Adipocyte (in vitro differentiated cells): ENCODE measurements around the gene GBF1.

Experiments
- DNase-seq: peaks from one replicate; pipeline ENCODE4 v3.0.0-alpha.2; 2015; ENCODE audit warnings: low read depth
- H3K27me3 ChIP-seq: replicated peaks from 2 replicates; pipeline ENCODE4 v1.7.0; 2013; ENCODE audit warnings: mild to moderate bottlenecking, low read length, moderate library complexity; ENCODE audit not compliant: control insufficient read depth, insufficient read depth
- H3K36me3 ChIP-seq: 2 replicates; pipeline ENCODE4 v1.7.0; 2013; ENCODE audit warnings: low read length, mild to moderate bottlenecking, moderate library complexity; ENCODE audit not compliant: control insufficient read depth, insufficient read depth, severe bottlenecking
- H3K4me1 ChIP-seq: 2 replicates; pipeline ENCODE4 v1.7.0; 2013; ENCODE audit warnings: mild to moderate bottlenecking, low read length, moderate library complexity; ENCODE audit not compliant: control insufficient read depth, insufficient read depth
- H3K4me3 ChIP-seq: 2 replicates; pipeline ENCODE4 v1.7.0; 2013; ENCODE audit warnings: mild to moderate bottlenecking, low read length, moderate library complexity
- H3K9ac ChIP-seq: 2 replicates; pipeline ENCODE4 v1.7.0; 2013; ENCODE audit warnings: mild to moderate bottlenecking, low read length, moderate library complexity
- H3K9me3 ChIP-seq: 2 replicates; pipeline ENCODE4 v1.7.0; 2013; ENCODE audit warnings: mild to moderate bottlenecking, low read length, moderate library complexity; ENCODE audit not compliant: control insufficient read depth

Gene GBF1

DNA sequence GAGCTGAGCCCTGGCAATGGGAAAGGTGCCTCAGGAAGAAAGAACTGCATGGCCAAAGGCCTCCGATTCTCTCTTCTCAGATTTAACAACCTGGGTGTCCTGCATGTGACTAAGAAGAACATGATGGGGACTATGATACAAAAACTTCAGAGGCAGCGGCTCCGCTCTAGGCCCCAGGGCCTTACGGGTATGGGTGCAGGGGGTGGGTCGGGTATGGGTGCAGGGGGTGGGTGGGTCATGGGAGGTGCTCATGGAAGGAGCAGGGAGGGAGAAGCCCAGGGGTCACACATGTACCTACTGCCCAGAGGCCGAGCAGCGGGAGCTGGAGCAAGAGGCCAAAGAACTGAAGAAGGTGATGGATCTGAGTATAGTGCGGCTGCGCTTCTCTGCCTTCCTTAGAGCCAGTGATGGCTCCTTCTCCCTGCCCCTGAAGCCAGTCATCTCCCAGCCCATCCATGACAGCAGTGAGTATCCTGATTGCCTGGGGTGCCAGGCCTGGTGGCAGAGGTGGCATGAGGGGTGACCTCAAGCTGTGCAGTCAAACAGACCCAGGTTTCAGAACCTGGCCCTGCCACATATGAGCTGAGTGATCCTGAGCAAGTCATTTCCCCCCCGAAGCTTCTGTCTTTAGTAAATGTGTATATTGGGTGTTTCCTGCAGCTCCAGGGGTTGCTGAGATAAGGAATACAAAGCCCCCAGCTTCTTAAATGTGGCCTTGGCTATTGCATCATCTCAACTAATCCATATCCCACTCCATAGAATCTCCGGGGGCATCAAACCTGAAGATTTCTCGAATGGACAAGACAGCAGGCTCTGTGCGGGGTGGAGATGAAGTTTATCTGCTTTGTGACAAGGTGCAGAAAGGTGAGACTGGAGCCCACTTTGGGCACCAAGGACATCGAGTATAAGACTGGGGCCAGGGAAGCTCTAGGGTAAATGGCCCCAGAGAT is 152.2 kb downstream of the GBF1 start:
- Histone ChIP-seq H3K36me3 (peaks cover 24% of the 10 kb centered on the region), H3K9me3 (no peaks in the 10 kb centered on the region), H3K9ac (no peak overlapping the region), H3K27me3 (no peaks in the 10 kb centered on the region), H3K4me1 (peaks cover 29% of the 10 kb centered on the region), H3K4me3 (no peak overlapping the region)
- no peak for DNase-seq

DNA sequence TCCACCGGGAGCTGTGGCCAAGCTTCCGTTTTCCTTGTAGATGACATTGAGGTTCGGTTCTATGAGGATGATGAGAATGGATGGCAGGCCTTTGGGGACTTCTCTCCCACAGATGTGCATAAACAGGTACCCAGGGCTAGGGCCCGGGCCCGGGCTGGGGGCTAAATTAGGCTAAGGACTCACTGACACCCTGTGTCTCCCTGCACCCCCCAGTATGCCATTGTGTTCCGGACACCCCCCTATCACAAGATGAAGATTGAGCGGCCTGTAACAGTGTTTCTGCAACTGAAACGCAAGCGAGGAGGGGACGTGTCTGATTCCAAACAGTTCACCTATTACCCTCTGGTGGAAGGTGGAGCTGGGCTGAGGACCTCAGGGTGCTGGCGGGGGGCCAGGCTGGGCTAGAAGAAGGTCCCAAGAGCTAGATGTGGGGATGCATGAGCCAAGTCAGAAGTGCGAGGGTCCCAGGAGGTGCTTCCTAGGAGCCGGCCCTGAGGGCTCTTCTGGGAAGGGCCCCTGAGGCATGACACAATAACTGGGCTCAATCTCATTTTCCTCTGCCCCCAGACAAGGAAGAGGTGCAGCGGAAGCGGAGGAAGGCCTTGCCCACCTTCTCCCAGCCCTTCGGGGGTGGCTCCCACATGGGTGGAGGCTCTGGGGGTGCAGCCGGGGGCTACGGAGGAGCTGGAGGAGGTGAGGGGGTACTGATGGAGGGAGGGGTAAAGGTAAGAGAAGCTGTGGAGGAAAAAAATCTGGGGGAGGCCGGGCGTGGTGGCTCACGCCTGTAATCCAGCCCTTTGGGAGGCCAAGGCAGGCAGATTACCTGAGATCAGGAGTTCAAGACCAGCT is 153.1 kb downstream of the GBF1 start:
- Histone ChIP-seq H3K4me1 (peaks cover 28% of the 10 kb centered on the region), H3K27me3 (no peaks in the 10 kb centered on the region), H3K9me3 (no peaks in the 10 kb centered on the region), H3K4me3 (peak overlapping the region; percentile 73), H3K9ac (peak overlapping the region; percentile 83), H3K36me3 (peaks cover 24% of the 10 kb centered on the region)
- DNase-seq: no peak

DNA sequence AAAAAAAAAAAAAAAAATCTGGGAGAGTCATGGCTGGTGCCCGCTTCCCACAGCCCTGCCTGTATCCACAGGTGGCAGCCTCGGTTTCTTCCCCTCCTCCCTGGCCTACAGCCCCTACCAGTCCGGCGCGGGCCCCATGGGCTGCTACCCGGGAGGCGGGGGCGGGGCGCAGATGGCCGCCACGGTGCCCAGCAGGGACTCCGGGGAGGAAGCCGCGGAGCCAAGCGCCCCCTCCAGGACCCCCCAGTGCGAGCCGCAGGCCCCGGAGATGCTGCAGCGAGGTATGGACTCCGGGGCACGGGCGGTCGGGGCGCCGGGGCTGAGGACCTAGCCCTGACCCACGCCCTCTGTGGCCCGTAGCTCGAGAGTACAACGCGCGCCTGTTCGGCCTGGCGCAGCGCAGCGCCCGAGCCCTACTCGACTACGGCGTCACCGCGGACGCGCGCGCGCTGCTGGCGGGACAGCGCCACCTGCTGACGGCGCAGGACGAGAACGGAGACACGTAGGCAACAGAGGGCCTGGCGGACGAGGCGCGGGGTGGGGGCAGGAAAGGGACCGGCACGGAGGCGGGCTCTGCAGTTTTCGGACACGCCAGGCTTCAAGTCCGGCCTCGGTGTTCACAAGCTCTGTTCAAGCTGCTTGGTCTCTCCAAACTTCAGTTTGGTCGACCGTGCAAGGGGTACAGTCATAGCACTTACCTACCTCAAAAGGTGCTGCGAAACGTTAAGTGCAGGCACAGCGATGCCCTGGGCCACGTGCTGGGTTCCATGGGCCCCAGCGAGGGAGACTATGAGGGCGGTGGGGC is 154.1 kb downstream of the GBF1 start:
- peaks cover 24% of the 10 kb centered on the region for H3K36me3 ChIP-seq
- peak; percentile 94 for DNase-seq
- peak overlapping the region; percentile 73 for H3K4me3 ChIP-seq
- H3K4me1 ChIP-seq: peaks cover 24% of the 10 kb centered on the region
- peak overlapping the region; percentile 83 for H3K9ac ChIP-seq
- H3K9me3 ChIP-seq: no peaks in the 10 kb centered on the region
- H3K27me3 ChIP-seq: no peaks in the 10 kb centered on the region

DNA sequence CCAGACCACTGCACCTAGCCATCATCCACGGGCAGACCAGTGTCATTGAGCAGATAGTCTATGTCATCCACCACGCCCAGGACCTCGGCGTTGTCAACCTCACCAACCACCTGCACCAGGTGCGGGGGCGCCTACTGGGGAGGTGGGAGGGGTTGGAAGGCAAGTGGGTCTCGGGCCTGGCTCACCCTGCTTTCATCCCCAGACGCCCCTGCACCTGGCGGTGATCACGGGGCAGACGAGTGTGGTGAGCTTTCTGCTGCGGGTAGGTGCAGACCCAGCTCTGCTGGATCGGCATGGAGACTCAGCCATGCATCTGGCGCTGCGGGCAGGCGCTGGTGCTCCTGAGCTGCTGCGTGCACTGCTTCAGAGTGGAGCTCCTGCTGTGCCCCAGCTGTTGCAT is 154.7 kb downstream of the GBF1 start:
- peaks cover 20% of the 10 kb centered on the region for H3K4me1 ChIP-seq

DNA sequence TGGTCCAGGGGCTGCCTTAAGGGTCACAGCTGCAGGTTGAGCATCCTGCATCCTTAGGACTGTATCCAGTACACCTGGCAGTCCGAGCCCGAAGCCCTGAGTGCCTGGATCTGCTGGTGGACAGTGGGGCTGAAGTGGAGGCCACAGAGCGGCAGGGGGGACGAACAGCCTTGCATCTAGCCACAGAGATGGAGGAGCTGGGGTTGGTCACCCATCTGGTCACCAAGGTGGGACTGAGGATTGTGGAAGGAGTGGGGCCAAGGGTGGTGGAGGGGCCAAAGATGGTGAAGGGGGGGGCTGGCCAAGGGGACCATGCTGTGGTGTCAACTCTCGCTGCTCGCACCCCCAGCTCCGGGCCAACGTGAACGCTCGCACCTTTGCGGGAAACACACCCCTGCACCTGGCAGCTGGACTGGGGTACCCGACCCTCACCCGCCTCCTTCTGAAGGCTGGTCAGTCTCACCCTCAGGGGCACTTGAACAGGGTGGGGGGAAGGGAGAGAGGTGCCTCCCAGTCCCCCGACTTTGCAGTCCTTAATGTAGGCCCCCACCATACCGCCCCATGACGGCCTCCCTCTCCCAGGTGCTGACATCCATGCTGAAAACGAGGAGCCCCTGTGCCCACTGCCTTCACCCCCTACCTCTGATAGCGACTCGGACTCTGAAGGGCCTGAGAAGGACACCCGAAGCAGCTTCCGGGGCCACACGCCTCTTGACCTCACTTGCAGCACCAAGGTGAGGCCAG is 155.4 kb downstream of the GBF1 start:
- Histone ChIP-seq H3K4me3 (no peak overlapping the region), H3K9ac (no peak overlapping the region), H3K4me1 (peaks cover 20% of the 10 kb centered on the region), H3K9me3 (no peaks in the 10 kb centered on the region), H3K36me3 (peaks cover 24% of the 10 kb centered on the region), H3K27me3 (no peaks in the 10 kb centered on the region)
- DNase-seq: no peak

More for the DNA sequence above, 154.7 kb downstream of the GBF1 start:
- Histone ChIP-seq H3K9ac (peak overlapping the region; percentile 83), H3K9me3 (no peaks in the 10 kb centered on the region), H3K36me3 (peaks cover 24% of the 10 kb centered on the region), H3K27me3 (no peaks in the 10 kb centered on the region), H3K4me3 (no peak overlapping the region)
- DNase-seq: no peak

DNA sequence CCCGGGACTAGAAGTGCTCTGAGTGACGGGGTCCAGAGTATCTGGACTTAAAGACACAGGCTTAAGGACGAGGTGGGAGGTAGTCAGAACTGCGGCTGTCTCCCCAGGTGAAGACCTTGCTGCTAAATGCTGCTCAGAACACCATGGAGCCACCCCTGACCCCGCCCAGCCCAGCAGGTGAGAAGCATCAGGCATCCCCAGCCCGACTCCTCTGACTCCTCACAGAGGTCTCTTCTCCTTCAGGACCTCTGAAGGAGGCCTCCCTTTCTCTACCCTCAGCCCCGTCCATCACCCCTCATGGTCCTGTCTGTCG is 156.0 kb downstream of the GBF1 start:
- H3K4me3 ChIP-seq: no peak overlapping the region
- H3K36me3 ChIP-seq: peaks cover 24% of the 10 kb centered on the region
- H3K9me3 ChIP-seq: no peaks in the 10 kb centered on the region
- H3K4me1 ChIP-seq: peaks cover 16% of the 10 kb centered on the region
- DNase-seq: no peak
- H3K9ac ChIP-seq: no peak overlapping the region
- H3K27me3 ChIP-seq: no peaks in the 10 kb centered on the region

DNA sequence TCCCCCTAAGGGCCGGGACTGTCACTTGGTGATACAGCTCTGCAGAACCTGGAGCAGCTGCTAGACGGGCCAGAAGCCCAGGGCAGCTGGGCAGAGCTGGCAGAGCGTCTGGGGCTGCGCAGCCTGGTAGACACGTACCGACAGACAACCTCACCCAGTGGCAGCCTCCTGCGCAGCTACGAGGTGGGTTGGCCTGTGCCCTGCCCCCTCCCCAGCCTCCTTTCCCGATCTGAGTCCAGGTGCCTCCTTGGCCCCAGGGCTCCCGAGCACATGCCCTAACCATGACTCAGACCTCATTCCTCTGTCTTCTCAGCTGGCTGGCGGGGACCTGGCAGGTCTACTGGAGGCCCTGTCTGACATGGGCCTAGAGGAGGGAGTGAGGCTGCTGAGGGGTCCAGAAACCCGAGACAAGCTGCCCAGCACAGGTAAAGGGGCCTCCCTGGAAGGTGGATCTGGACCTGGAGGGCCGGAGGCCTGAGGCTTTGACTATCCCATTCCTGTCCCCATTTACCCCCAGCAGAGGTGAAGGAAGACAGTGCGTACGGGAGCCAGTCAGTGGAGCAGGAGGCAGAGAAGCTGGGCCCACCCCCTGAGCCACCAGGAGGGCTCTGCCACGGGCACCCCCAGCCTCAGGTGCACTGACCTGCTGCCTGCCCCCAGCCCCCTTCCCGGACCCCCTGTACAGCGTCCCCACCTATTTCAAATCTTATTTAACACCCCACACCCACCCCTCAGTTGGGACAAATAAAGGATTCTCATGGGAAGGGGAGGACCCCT is 156.6 kb downstream of the GBF1 start:
- DNase-seq: peak; percentile 49
- H3K4me1 ChIP-seq: peaks cover 10% of the 10 kb centered on the region
- no peak overlapping the region for H3K4me3 ChIP-seq
- no peaks in the 10 kb centered on the region for H3K9me3 ChIP-seq
- peaks cover 24% of the 10 kb centered on the region for H3K36me3 ChIP-seq
- no peaks in the 10 kb centered on the region for H3K27me3 ChIP-seq
- no peak overlapping the region for H3K9ac ChIP-seq

DNA sequence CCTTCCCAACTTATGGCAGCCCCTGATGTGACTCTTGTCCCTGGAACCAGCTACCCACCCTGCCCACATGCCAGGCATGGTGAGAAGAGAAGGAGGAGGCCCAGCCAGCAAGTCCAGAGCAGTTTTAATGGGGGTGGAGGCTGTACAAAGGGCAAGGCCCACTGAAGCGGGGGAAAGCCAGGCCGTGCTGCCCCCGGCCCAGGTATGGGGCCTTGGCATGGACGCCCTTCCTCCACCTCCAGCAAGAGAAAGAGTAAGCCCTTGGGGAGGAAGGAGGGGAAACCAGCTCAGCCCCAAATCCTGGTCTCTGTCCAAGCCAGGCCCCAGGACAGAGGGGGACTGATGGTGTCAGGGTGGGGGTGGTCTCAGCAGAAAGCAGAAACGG is 157.2 kb downstream of the GBF1 start:
- no peak overlapping the region for H3K4me3 ChIP-seq
- H3K4me1 ChIP-seq: peaks cover 9% of the 10 kb centered on the region
- H3K27me3 ChIP-seq: peaks cover 2% of the 10 kb centered on the region
- no peaks in the 10 kb centered on the region for H3K9me3 ChIP-seq
- peaks cover 23% of the 10 kb centered on the region for H3K36me3 ChIP-seq
- no peak overlapping the region for H3K9ac ChIP-seq
- DNase-seq: no peak

DNA sequence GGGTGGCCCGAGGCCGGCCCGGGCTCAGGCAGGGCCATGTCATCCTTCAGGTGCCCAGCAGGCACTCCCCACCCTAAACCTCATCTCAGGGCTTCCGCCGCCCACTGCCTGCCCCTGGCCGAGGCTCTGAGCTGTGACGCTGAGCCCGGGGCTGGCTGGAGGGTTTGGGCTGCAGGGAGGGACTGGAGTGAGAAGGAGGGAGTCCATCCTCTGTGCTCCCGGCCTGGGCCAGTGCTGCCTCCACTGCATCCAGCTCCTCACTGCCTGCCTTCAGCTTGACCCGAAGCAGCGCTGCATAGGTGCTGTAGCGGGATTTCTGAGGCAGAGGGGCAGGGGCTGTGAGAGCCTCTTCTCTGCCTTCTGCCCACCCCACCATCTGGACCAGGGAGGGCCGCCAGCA is 157.8 kb downstream of the GBF1 start:
- DNase-seq: no peak
- Histone ChIP-seq H3K9ac (no peak overlapping the region), H3K27me3 (peaks cover 8% of the 10 kb centered on the region), H3K9me3 (no peaks in the 10 kb centered on the region), H3K36me3 (peaks cover 17% of the 10 kb centered on the region), H3K4me1 (peaks cover 9% of the 10 kb centered on the region), H3K4me3 (no peak overlapping the region)
